Activated T-helper 9 cell treated with anti-CD3 and anti-CD28 coated beads, Interleukin-2, amount 50 U/mL, for 16 hours (primary cell): ENCODE measurements around the gene COL20A1.
"Not testable (repeated sequence)": the region's sequence is repeated elsewhere in the genome, so short reads cannot be mapped to it uniquely, and the experiment has no call there.

ENCODE experiments used
- DNase-seq: peaks from one replicate; pipeline ENCODE4 v3.0.0-alpha.2; 2020; ENCODE audit warnings: low read depth

Gene COL20A1

GRCh38 chr20:63292904-63293303 is at the start of gene COL20A1:
Gene COL20A1 (plus strand): TSS chr20:63293186. CDS start chr20:63295108, 1,922 bp downstream.
- no peak for DNase-seq

GRCh38 chr20:63243604-63244247 is 49.3 kb upstream of the COL20A1 start:
- DNase-seq = no peak

GRCh38 chr20:63244468-63244867 is 48.5 kb upstream of the COL20A1 start:
- DNase-seq = no peak

- no peak for DNase-seq
Observed at GRCh38 chr20:63246490-63247288, 46.3 kb upstream of the COL20A1 start.

- DNase-seq = no peak
Observed at GRCh38 chr20:63247671-63248228, 45.2 kb upstream of the COL20A1 start.

- no peak for DNase-seq
Observed at GRCh38 chr20:63248835-63249591, 44.0 kb upstream of the COL20A1 start.

GRCh38 chr20:63249891-63250290 is 43.1 kb upstream of the COL20A1 start:
- no peak for DNase-seq

- DNase-seq = not testable (repeated sequence)
Observed at GRCh38 chr20:63251350-63251749, 41.6 kb upstream of the COL20A1 start.

- no peak for DNase-seq
Observed at GRCh38 chr20:63252284-63252711, 40.7 kb upstream of the COL20A1 start.

- DNase-seq = no peak
Observed at GRCh38 chr20:63253065-63253437, 39.9 kb upstream of the COL20A1 start.

GRCh38 chr20:63253438-63254231 is 39.4 kb upstream of the COL20A1 start:
- no peak for DNase-seq

- no peak for DNase-seq
Observed at GRCh38 chr20:63254232-63254605, 38.8 kb upstream of the COL20A1 start, which contains the start of gene NKAIN4. Gene NKAIN4 (minus strand): TSS chr20:63254463. CDS start chr20:63254450, 13 bp downstream.

- DNase-seq = no peak
Observed at GRCh38 chr20:63254606-63255384, 38.2 kb upstream of the COL20A1 start.

GRCh38 chr20:63255931-63256704 is 36.9 kb upstream of the COL20A1 start:
- DNase-seq = no peak

GRCh38 chr20:63256954-63257353 is 36.0 kb upstream of the COL20A1 start:
- no peak for DNase-seq

- DNase-seq = no peak
Observed at GRCh38 chr20:63257629-63258028, 35.4 kb upstream of the COL20A1 start.

- no peak for DNase-seq
Observed at GRCh38 chr20:63258781-63259180, 34.2 kb upstream of the COL20A1 start.

- DNase-seq = no peak
Observed at GRCh38 chr20:63259734-63260460, 33.1 kb upstream of the COL20A1 start.

GRCh38 chr20:63260521-63260920 is 32.5 kb upstream of the COL20A1 start:
- no peak for DNase-seq
